Uterus (tissue), 4 donors: Measurements from ENCODE around the gene ZNF552. TPM values are rescaled to one million over a fixed set of nuclear protein-coding genes. Genes with fewer than 3 reads are reported as not detected.

Experiments
- DNase-seq, 2 donors: peaks; one replicate each; pipeline ENCODE4 v3.0.0-alpha.2; 2019 to 2020
- H3K27ac ChIP-seq, 2 donors: fragments of 200-600 bp; sonication (generic); 1 replicate in 1 of 2; 2 replicates in 1 of 2; pipeline ENCODE4 v1.5.1; 2016 to 2018
- H3K27me3 ChIP-seq, 2 donors: fragments of 200-600 bp; sonication (generic); one replicate each; pipeline ENCODE4 v1.5.1; 2018 to 2019; ENCODE audit warnings: control low read depth in 1 of 2
- H3K36me3 ChIP-seq, 2 donors: fragments of 200-600 bp; sonication (generic); one replicate each; pipeline ENCODE4 v1.5.1; 2019; ENCODE audit warnings: control low read depth in 1 of 2
- H3K4me1 ChIP-seq, 2 donors: fragments of 200-600 bp; sonication (generic); one replicate each; pipeline ENCODE4 v1.5.1; 2018 to 2019; ENCODE audit warnings: control low read depth in 1 of 2
- H3K4me3 ChIP-seq, 2 donors: fragments of 200-600 bp; sonication (generic); 1 replicate in 1 of 2; 2 replicates in 1 of 2; pipeline ENCODE4 v1.5.1; 2018 to 2019; ENCODE audit warnings: mild to moderate bottlenecking in 1 of 2
- H3K9me3 ChIP-seq, 2 donors: fragments of 200-600 bp; sonication (generic); one replicate each; pipeline ENCODE4 v1.5.1; 2019; ENCODE audit warnings: control low read depth in 1 of 2
- CTCF ChIP-seq, 4 experiments: fragments of 200-600 bp in 2 of 4; fragments of 450-650 bp in 2 of 4; sonication (generic) in 2 of 4; IDR thresholded peaks; one replicate each; pipeline ENCODE4 v1.5.1; 2016 to 2019; ENCODE audit warnings: antibody characterized with exemption in 4 of 4, mild to moderate bottlenecking in 2 of 4, moderate library complexity in 1 of 4
- POLR2A ChIP-seq, 2 donors: fragments of 450-650 bp; IDR thresholded peaks; one replicate each; pipeline ENCODE4 v1.6.1; 2016; ENCODE audit warnings: antibody characterized with exemption in 2 of 2, mild to moderate bottlenecking in 1 of 2, moderate library complexity in 1 of 2
- intact Hi-C: fragments of 100-400 bp; cut with DNase I; formaldehyde crosslinking; loops from one replicate; pipeline ENCODE4 v1.15.1; 2023; ENCODE audit warnings: low total_unique reads
- total RNA-seq, 4 donors: library from RNA; depleted of rRNA in 3 of 4; stranded (reverse); fragments of >200 nt in 3 of 4; gene quantifications; one replicate each; pipeline versions ENCODE4 v1.1.0 to v1.2.4, GENCODE V29; 2014 to 2023
- donor health status: DM: yes; HTN: yes; CAD: no.

The ZNF552 gene
- total RNA-seq, 4 donors from 2014 or later: 0.77 to 15.0 (median 9.3) TPM

GRCh38 chr19:57789288-57789687 is 25.4 kb downstream of the ZNF552 start:
- TF ChIP-seq POLR2A (IDR thresholded peaks at IDR 0.05) (no peak), CTCF (IDR thresholded peaks at IDR 0.05) (no peak)
- no peak overlapping the region for H3K27ac ChIP-seq
- DNase-seq: no peak
- H3K4me1 ChIP-seq: no peaks in the 10 kb centered on the region
- no peak overlapping the region for H3K4me3 ChIP-seq
- H3K27me3 ChIP-seq: no peaks in the 10 kb centered on the region
- intact Hi-C loops: no loop called here
- no peaks in the 10 kb centered on the region for H3K36me3 ChIP-seq
- H3K9me3 ChIP-seq: peaks cover 0 to 79% of the 10 kb centered on the region in 2 donors

GRCh38 chr19:57788114-57788692 is 26.5 kb downstream of the ZNF552 start:
- Histone ChIP-seq H3K9me3 (peaks cover 0 to 83% of the 10 kb centered on the region in 2 donors), H3K4me3 (no peak overlapping the region), H3K36me3 (no peaks in the 10 kb centered on the region), H3K27ac (no peak overlapping the region), H3K4me1 (no peaks in the 10 kb centered on the region), H3K27me3 (no peaks in the 10 kb centered on the region)
- no peak for DNase-seq
- TF ChIP-seq POLR2A (IDR thresholded peaks at IDR 0.05) (no peak), CTCF (IDR thresholded peaks at IDR 0.05) (no peak)
- intact Hi-C loops: no loop called here

GRCh38 chr19:57786906-57787305 is 27.8 kb downstream of the ZNF552 start:
- no peaks in the 10 kb centered on the region for H3K36me3 ChIP-seq
- no peaks in the 10 kb centered on the region for H3K27me3 ChIP-seq
- TF ChIP-seq POLR2A (IDR thresholded peaks at IDR 0.05) (no peak), CTCF (IDR thresholded peaks at IDR 0.05) (no peak)
- no peak for DNase-seq
- intact Hi-C loops: no loop called here
- no peaks in the 10 kb centered on the region for H3K4me1 ChIP-seq
- peaks cover 0 to 79% of the 10 kb centered on the region in 2 donors for H3K9me3 ChIP-seq
- H3K27ac ChIP-seq: no peak overlapping the region
- no peak overlapping the region for H3K4me3 ChIP-seq

- Histone ChIP-seq H3K27me3 (no peaks in the 10 kb centered on the region), H3K9me3 (peaks cover 0 to 82% of the 10 kb centered on the region in 2 donors), H3K36me3 (no peaks in the 10 kb centered on the region), H3K4me3 (no peak overlapping the region), H3K4me1 (no peaks in the 10 kb centered on the region), H3K27ac (no peak overlapping the region)
- no peak for TF ChIP-seq CTCF (IDR thresholded peaks at IDR 0.05)
- TF ChIP-seq POLR2A (IDR thresholded peaks at IDR 0.05): no peak
- DNase-seq: no peak
- intact Hi-C loops: no loop called here
Measured at GRCh38 chr19:57786286-57786685, 28.4 kb downstream of the ZNF552 start.

GRCh38 chr19:57779220-57779845 is 35.4 kb downstream of the ZNF552 start:
- Histone ChIP-seq H3K36me3 (no peaks in the 10 kb centered on the region), H3K27me3 (no peaks in the 10 kb centered on the region), H3K9me3 (peaks cover 0 to 92% of the 10 kb centered on the region in 2 donors), H3K27ac (no peak overlapping the region), H3K4me3 (no peak overlapping the region), H3K4me1 (no peaks in the 10 kb centered on the region)
- no peak for DNase-seq
- TF ChIP-seq POLR2A (IDR thresholded peaks at IDR 0.05) (no peak), CTCF (IDR thresholded peaks at IDR 0.05) (no peak)
- intact Hi-C loops: no loop called here
